Muscle layer of duodenum (tissue), 2 donors: Measurements from ENCODE around the gene ZFP36.
A peak's percentile ranks its signal among the peaks of the same experiment; 100 is the strongest.

Experiments
- H3K27ac ChIP-seq: one replicate; pipeline ENCODE4 v1.7.0; 2013; ENCODE audit warnings: mild to moderate bottlenecking, low read length
- H3K27me3 ChIP-seq: one replicate; pipeline ENCODE4 v1.7.0; 2013; ENCODE audit warnings: low read depth, mild to moderate bottlenecking, control low read depth, low read length
- H3K36me3 ChIP-seq, 2 donors: one replicate each; pipeline ENCODE4 v1.7.0; 2013; ENCODE audit warnings: low read length in 2 of 2, control low read depth in 1 of 2, mild to moderate bottlenecking in 1 of 2; ENCODE audit not compliant: insufficient read depth in 2 of 2, control insufficient read depth in 1 of 2
- H3K4me1 ChIP-seq, 2 donors: one replicate each; pipeline ENCODE4 v1.7.0; 2013; ENCODE audit warnings: low read length in 2 of 2, mild to moderate bottlenecking in 2 of 2, control low read depth in 1 of 2, moderate library complexity in 1 of 2; ENCODE audit not compliant: insufficient read depth in 2 of 2, control insufficient read depth in 1 of 2
- H3K4me3 ChIP-seq, 2 donors: one replicate each; pipeline ENCODE4 v1.7.0; 2013; ENCODE audit warnings: low read length in 2 of 2, low read depth in 1 of 2, mild to moderate bottlenecking in 1 of 2
- H3K9me3 ChIP-seq, 2 donors: one replicate each; pipeline ENCODE4 v1.7.0; 2013; ENCODE audit warnings: low read length in 2 of 2, control low read depth in 1 of 2, mild to moderate bottlenecking in 1 of 2; ENCODE audit not compliant: control insufficient read depth in 1 of 2
- donor health status: healthy.

ZFP36 gene

DNA sequence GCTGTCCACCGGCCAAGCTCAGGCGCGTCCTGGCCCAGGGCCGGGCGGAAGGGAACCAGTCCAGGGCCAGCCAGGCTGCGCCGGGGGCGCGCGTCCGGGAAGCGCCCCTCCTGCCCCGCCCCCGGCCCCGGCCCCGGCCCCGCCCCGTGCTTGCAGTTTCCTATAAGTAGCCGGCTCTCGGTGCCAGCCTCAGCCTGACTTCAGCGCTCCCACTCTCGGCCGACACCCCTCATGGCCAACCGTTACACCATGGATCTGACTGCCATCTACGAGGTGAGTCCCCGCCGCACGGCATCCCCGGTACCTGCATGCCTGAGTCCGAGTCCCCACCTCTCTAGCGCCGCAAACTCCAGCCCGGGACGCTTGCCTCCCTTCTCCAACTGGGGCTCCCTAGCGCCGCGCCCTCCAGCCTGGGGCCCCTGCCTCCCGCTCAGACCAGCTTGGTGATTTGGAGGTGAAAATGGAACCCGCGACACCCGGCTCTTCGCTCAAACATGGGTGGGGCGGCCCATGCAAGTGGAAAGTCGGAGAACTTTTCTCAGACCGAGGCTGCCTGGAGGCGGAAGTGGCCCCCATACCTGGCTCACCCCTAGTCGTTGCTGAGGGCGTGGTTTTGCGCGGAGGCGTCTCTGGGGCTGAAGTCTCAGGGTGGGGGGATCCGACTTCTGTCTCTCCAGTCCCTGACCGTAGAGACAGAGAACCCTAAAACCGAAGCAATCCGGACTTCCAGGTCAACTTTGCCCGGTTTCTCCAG is at the start of gene ZFP36:
Gene ZFP36, plus strand, starts transcription at position 192 of the 754 bp plus-strand sequence. Its CDS starts 58 bp downstream, at position 250.
- Histone ChIP-seq H3K9me3 (no peaks in the 10 kb centered on the region), H3K27ac (peak within 1 kb of the TSS; percentile 99), H3K4me1 (peaks cover 0 to 16% of the 10 kb centered on the region in 2 donors), H3K27me3 (no peaks in the 10 kb centered on the region), H3K4me3 (peak within 1 kb of the TSS; percentile 98 to 99), H3K36me3 (peaks cover 17 to 28% of the 10 kb centered on the region in 2 donors)

- no peaks in the 10 kb centered on the region for H3K27me3 ChIP-seq
- H3K4me1 ChIP-seq = peaks cover 4 to 9% of the 10 kb centered on the region in 2 donors
- no peak overlapping the region for H3K27ac ChIP-seq
Measured at GRCh38 chr19:39359026-39359425, 47.6 kb upstream of the ZFP36 start.

GRCh38 chr19:39360599-39360998 is 46.0 kb upstream of the ZFP36 start:
- Histone ChIP-seq H3K4me3 (no peak overlapping the region), H3K27ac (no peak overlapping the region), H3K27me3 (no peaks in the 10 kb centered on the region), H3K36me3 (peaks cover 59 to 76% of the 10 kb centered on the region in 2 donors), H3K9me3 (no peaks in the 10 kb centered on the region), H3K4me1 (peaks cover 7 to 11% of the 10 kb centered on the region in 2 donors)

More at GRCh38 chr19:39359026-39359425, 47.6 kb upstream of the ZFP36 start:
- Histone ChIP-seq H3K9me3 (no peaks in the 10 kb centered on the region), H3K36me3 (peaks cover 67 to 87% of the 10 kb centered on the region in 2 donors), H3K4me3 (no peak overlapping the region)

DNA sequence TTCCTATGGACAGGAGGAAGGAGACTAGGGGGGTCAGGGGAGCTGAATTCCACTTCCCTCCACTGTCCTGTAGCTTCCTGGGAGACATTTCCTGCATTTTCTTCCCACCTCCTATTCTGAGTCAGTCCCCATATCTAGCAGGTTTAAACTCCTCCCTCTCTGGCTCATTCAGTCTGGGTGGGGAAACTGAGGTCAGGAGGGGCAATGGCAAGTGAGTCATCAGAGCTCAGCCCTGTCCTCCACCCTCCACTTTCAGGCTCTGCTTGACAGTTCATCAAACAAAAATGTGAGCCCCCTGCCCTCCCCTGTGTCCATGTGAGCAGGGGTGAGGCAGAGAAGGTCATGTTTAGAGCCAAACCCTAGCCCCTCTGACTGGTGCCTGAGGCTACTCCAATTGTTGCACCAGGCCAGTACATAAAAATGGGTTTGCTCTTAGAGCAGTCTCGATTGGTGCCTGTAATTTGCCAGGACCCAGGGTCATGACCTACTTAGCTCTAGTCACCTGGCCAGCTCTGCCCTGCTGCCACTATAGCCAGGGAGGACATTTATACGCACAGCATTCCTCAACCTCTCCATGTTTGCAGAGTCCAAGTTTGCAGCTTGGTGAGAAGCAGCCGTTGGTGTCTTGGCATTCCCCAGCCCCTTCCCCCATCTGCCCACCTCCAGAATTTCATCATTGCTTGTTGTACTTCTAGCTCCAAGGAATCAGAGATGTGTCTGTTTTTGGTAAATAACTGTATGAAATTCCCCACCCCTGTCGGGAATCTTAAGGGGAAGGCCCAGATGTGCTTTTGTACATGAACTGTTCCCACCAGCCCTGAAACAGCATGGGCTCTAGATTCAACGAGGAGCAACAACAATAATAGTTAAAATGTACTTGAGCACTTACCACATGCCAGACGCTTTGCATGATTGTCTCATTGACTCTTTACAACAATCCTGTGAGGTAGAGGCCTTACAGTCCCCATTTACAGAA is 43.7 kb upstream of the ZFP36 start:
- peaks cover 39 to 61% of the 10 kb centered on the region in 2 donors for H3K36me3 ChIP-seq
- no peaks in the 10 kb centered on the region for H3K27me3 ChIP-seq
- peaks cover 7 to 11% of the 10 kb centered on the region in 2 donors for H3K4me1 ChIP-seq

DNA sequence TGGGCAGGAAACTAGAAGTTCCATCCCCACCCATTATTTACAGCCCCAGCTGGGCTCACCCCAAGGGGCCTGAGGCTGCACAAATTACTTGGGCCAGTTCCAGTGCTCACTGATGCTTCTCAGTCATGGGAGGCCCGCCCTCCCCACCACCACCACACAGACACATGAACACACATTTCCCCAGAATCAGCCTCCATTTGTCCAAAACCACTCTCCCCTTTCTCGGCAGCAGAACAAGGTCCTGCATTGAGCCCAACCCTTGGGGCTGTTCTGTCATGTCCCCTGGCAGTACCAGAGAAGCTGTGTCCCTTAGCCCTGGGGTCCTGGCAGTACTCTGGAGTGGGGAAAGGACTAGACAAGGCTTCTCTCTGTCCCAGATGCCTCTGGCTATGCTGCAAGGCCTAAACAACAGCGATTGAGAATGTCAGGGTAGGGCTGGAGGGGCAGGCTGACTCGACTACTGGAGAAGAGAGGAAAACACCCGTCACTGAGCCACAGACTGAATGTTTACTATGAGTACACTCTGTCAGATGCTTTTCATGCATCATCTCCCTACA is 42.7 kb upstream of the ZFP36 start:
- Histone ChIP-seq H3K9me3 (no peaks in the 10 kb centered on the region), H3K36me3 (peaks cover 34 to 61% of the 10 kb centered on the region in 2 donors)

More for the DNA sequence above, 43.7 kb upstream of the ZFP36 start:
- Histone ChIP-seq H3K9me3 (no peaks in the 10 kb centered on the region), H3K27ac (peak overlapping the region; percentile 73), H3K4me3 (no peak overlapping the region)

GRCh38 chr19:39365531-39365930 is 41.1 kb upstream of the ZFP36 start:
- H3K36me3 ChIP-seq = peaks cover 38 to 64% of the 10 kb centered on the region in 2 donors
- no peak overlapping the region for H3K4me3 ChIP-seq
- H3K27ac ChIP-seq = no peak overlapping the region
- peaks cover 11% of the 10 kb centered on the region in 2 donors for H3K4me1 ChIP-seq
- H3K27me3 ChIP-seq = no peaks in the 10 kb centered on the region
- H3K9me3 ChIP-seq = no peaks in the 10 kb centered on the region

More for the DNA sequence above, 42.7 kb upstream of the ZFP36 start:
- Histone ChIP-seq H3K27me3 (no peaks in the 10 kb centered on the region), H3K4me3 (no peak overlapping the region), H3K4me1 (peaks cover 11% of the 10 kb centered on the region in 2 donors), H3K27ac (peak overlapping the region; percentile 78)

- H3K4me1 ChIP-seq = peaks cover 8 to 28% of the 10 kb centered on the region in 2 donors
- H3K9me3 ChIP-seq = no peaks in the 10 kb centered on the region
- H3K27ac ChIP-seq = no peak overlapping the region
- no peak overlapping the region for H3K4me3 ChIP-seq
- peaks cover 32 to 50% of the 10 kb centered on the region in 2 donors for H3K36me3 ChIP-seq
- H3K27me3 ChIP-seq = no peaks in the 10 kb centered on the region
Measured at GRCh38 chr19:39369200-39369599, 37.4 kb upstream of the ZFP36 start.

GRCh38 chr19:39370735-39371134 is 35.9 kb upstream of the ZFP36 start:
- Histone ChIP-seq H3K9me3 (no peaks in the 10 kb centered on the region), H3K36me3 (peaks cover 33 to 51% of the 10 kb centered on the region in 2 donors), H3K27me3 (no peaks in the 10 kb centered on the region), H3K4me1 (peaks cover 8 to 25% of the 10 kb centered on the region in 2 donors), H3K27ac (no peak overlapping the region), H3K4me3 (no peak overlapping the region)

DNA sequence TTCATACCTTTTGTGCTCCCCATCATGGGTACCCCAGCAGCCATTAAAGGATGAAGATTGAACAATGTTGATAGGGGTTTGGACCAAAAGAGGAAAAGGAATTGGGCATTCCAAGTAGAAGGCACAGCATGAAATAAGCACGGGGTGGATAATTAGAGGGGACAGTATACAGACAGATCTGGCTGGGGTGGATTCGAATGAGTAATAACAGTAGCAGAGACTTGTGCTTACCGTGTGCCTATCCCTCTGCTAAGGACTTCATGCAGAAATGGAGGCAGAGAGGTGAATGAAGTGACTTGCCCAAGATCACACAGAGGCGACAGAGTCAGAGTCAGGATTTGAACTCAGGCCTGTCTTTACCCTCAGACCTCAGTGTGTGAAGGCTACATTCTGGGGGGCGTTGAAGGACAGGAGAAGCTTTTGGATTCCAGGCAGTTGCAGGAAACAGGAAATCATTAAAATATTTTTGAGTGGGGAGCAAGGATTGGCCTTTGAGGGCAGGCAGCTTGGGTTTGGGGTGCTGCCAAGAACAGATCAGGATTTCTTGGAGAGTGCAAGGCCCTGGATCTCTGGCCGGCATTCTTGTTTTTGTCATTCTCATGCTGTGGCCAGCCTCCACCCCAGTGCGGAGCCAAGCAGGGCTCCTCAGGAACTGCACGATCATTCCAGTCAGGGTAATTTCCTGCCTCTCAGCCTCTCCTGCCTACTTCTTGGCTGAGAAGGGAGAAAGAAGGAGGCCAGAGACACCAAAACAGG is 34.4 kb upstream of the ZFP36 start:
- no peaks in the 10 kb centered on the region for H3K27me3 ChIP-seq
- peaks cover 47 to 62% of the 10 kb centered on the region in 2 donors for H3K36me3 ChIP-seq
- H3K4me1 ChIP-seq = peaks cover 8 to 25% of the 10 kb centered on the region in 2 donors
- no peaks in the 10 kb centered on the region for H3K9me3 ChIP-seq
- peak overlapping the region in 1 of 2 donors; percentile 37 for H3K4me3 ChIP-seq
- peak overlapping the region; percentile 84 for H3K27ac ChIP-seq

DNA sequence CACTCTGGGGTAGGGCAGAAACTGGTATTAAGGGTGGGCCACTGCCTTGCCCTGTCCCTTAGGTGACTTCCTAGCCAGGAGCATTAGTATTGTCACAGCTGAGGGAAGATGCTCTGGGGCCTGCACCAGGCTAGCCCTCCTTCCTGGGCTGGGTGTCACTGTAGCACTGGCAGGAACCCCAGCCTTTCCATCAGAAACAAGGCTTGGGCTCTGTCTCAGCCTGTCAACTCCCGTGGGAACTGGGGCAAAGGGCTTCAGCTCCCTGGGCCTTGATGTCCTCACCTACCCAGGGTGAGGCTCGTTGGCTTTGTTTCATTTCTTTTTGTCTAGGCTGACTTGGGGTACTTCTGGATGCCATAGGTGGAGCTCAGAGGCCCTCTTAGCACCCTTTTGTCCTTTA is 33.7 kb upstream of the ZFP36 start:
- Histone ChIP-seq H3K4me3 (peak overlapping the region in 1 of 2 donors; percentile 37), H3K36me3 (peaks cover 54 to 65% of the 10 kb centered on the region in 2 donors)

More for the DNA sequence above, 33.7 kb upstream of the ZFP36 start:
- no peaks in the 10 kb centered on the region for H3K27me3 ChIP-seq
- peak overlapping the region; percentile 84 for H3K27ac ChIP-seq
- no peaks in the 10 kb centered on the region for H3K9me3 ChIP-seq
- H3K4me1 ChIP-seq = peaks cover 8 to 25% of the 10 kb centered on the region in 2 donors
